NCI-H2081 (cell line): ENCODE measurements around the gene PLXDC2.

ENCODE experiments used
- DNase-seq, 2 experiments: peaks; one replicate each; lab custom pipeline; 2025; lab: John Stamatoyannopoulos, UW

Gene PLXDC2

GRCh38 chr10:19815731-19816410 is 361 bp upstream of the PLXDC2 start:
- peak in 1 of 2 experiments; percentile 11 for DNase-seq

DNA sequence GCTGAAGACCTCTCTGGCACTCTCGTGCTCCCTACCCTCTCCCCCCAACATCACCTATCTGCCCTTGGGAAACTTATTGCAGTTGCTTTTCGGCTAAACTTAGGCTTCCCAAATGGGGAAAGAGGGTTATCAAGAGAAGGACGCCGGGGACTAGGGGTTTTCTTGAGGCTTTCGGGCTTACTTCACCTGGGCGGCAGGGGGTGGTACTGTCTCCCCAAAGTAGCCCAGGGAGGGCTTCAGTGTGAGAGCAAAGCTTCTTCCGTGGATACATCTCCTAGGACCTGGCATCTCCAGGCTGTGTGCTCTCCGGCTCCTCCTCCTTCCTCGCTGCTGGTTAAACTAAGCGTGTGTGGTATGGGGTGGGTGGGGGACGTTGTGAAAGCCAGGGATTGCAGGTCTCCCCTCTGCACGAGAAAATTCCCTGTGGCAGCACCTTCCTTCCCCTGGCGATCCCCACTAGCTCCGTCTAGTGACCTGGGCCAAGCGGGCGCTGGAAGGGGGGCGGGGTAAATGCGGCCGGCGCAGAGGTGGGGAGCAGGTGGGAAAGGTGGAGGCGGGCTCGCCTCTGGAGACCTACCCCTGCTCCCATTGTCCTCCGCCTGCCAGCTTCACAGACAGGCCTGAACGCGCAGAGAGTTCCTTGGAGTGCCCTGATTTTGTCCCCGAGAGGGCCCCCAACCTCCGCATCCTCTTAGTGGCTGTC is 1.1 kb downstream of the PLXDC2 start:
- DNase-seq, result no peak

DNA sequence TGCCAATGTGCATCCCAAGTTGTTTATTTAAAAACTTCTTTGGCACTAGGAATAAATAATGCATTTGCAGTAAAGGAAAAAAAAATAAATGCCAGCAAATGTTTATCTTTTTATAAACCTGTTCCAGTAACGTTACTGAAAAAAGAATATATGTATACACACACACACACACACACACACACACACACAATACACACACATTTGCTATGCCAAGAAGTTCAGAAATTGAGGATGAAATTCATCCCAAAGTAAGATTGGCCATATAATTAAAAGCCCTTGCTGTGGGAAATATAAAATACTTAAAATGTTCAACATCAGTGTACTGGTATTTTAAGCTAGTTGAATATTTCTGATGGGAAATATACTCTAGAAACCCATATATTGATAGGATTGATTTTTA is 2.6 kb downstream of the PLXDC2 start:
- DNase-seq, result no peak

DNA sequence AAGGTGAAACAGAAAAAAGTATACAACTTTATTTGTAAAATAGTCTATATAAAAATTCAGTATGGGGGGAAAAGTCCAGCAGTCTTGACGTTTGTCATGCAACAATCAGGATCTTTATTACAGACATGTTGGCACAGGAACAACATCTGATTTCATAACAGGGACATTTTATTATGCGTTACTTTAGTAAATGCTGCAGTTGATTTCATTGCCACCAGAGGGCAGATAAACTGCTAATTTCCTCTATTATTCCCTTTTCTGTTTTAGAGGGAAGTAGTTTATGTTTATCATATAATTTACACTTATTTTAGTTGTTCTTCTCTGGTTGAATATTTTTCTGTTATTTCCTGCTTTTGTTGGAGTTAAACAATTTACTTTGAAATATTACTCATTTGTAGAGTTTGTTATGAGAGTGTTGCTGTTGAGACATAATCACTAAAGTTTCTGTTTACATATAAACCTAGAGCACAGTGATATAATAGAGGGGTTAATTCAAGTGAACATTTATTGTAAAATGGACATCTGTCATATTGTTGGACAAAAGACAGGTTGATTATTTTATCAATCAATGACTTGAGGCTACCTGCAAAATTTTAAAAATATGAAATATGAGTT is 3.3 kb downstream of the PLXDC2 start:
- DNase-seq, result peak; percentile 12 to 45

- no peak for DNase-seq
Observed at GRCh38 chr10:19824381-19825342, 8.4 kb downstream of the PLXDC2 start.

DNA sequence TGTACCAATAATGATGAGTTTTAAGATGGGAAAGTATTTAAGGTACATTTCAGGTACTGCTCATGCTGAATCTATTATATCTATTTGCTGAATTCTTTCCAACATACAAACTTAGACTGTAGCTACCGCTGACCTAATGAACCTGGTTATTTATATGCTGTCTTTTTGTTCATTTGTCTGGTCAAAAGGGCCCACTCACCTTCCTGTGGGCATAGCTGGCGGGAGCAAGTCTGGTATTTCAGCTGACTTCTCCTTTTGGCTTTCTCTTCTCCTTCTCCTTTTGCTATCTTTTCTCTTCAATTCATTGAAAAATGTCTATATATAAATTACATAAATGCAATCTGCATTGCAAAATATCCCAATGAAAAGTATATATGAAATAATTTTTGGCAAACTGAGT is 9.5 kb downstream of the PLXDC2 start:
- no peak for DNase-seq

DNA sequence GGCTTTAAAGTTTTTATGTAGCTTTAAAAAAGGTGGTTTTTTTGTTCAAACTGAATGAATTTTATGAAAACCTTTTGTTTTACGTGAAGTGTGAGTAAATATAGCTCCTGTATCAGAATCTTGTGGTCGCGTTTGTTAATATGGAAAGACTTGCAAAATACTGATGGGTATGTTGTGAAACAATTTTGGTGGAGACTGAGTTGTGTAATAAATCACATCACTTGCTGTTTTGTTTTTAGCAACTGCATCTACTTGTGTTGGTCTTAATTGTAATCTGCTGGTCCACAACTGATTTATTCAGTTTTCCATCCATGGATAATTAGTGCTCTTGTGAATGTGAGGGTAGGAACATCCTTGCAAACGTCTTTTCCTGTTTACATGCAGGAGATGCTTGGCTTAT is 10.5 kb downstream of the PLXDC2 start:
- no peak for DNase-seq

GRCh38 chr10:19828278-19829049 is 12.2 kb downstream of the PLXDC2 start:
- no peak for DNase-seq

- no peak for DNase-seq
Observed at GRCh38 chr10:19832699-19833098, 16.5 kb downstream of the PLXDC2 start.

DNA sequence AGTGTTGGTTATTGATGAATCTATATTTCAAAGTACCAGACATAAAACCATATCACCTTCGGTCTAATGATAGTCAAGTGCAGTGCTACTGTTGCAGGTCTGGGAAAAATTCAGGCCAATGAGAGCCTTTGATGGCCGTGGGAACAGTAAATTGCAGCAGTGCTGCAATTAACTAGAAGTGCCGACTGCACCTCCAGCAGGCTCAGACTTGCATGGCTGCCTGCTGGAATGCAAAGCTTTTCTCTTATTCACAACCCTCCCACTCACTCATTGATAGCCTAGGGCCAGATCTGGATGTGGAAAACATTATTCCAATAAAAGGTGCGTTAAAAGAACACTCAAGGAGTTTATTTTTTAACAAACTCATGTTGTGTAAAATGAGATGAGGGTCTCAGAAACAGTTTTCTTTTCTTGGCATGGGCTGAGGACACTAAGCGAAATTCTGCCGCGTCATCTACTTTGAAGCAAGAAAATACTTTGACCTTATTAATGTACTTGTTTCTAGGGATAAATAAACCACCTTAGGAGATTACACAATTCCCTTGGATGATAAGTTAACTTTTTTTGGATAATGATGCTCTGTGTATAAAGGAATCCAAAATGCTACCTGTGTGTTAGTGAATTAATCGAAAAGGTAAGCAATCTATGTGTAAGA is 17.1 kb downstream of the PLXDC2 start:
- DNase-seq, result no peak

GRCh38 chr10:19835952-19836351 is 19.7 kb downstream of the PLXDC2 start:
- DNase-seq, result no peak

GRCh38 chr10:19839090-19839489 is 22.9 kb downstream of the PLXDC2 start:
- no peak for DNase-seq

DNA sequence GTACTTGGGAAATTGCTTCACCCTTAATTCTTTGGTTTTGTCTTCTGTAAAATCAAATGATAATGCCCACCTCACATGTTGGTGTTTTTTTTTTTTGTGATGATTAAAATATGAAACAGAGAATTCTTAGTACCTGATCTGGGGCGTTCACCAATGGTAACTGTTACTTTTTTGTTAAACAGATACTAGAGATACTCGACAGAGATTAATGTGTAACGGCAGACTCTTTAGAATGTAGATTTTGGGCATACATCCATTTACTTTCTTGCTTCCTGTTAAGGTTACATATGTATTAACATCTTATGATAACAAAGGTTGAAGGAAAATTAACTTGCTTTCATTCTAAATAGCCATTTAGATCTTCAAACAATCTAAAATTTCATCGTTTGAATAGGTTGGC is 23.3 kb downstream of the PLXDC2 start:
- no peak for DNase-seq

- DNase-seq, result no peak
Observed at GRCh38 chr10:19840776-19841175, 24.5 kb downstream of the PLXDC2 start.

DNA sequence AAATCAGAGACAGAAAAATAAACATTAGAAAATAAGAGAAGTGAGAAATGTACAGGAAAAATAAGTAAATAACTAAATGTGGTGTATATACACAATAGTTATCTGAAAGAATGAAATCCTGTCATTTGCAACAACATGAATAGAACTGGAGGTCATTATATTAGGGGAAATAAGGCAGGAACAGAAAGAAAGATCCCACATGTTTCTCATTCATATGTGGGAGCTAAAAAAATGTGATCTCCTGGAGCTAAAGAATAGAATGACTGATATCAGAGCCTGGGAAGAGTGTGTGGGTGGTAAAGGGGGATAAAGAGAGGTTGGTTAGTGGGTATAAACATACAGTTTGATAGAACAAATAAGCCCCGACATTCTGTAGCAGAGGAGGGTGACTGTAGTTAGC is 27.3 kb downstream of the PLXDC2 start:
- no peak for DNase-seq

DNA sequence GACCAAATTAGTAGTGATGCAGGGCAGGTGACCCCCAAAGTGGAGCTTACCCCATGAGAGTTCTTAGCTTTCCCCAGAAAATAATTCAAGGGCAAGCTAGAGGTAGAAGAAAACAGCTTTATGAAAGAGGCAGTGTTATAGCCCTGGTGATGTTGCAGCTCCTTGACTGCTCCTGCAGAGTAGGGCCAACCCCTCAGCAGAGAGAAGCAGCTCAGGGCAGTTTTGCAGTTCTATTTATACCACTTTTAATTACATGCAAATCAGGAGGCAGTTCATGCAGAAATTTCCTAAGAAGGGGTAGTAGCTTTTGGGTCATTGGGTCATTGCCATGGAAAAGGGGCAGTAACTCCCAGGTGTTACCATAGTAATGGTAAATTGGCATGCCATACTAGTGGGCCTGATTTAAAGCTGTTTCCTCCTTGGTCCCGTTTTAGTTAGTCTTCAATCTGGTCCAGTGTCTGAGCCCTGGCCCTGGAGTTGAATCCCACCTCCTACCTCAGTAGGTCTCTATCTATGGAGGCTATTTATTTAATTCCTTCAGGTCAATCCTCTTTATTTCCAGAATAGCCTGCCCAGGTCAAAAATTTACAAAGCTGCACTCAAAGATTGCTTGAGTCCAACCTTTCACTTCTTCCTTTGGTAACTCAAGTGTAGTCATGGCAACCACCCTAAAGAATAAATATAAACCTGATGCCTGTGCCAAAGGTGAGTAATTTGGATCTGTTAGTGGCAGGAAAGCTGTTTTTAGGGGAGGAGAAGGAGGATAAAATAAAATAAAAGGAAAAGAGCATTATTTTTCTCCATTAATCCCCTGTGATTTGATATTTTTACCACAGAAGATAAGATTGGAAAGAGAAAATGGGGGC is 29.5 kb downstream of the PLXDC2 start:
- DNase-seq, result peak in 1 of 2 experiments; percentile 4

DNA sequence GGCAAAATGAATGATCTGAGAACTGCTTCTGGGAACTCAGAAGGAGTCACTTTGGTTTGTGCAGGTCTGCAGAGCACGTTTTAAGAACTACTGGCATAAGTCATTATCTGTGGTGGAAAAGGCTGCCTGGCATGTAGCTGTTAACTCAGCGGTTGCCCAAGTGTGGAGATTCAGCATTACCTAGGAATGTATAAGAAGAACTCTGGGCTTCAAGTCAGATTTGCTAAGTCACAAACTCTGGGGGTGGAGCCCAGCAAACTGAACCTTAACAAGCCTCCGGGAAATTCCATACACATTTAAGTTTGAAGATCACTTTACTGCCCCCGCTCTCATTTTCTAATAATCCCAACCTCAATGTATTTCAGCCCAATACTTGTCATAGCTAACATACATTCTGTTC is 31.1 kb downstream of the PLXDC2 start:
- no peak for DNase-seq

DNA sequence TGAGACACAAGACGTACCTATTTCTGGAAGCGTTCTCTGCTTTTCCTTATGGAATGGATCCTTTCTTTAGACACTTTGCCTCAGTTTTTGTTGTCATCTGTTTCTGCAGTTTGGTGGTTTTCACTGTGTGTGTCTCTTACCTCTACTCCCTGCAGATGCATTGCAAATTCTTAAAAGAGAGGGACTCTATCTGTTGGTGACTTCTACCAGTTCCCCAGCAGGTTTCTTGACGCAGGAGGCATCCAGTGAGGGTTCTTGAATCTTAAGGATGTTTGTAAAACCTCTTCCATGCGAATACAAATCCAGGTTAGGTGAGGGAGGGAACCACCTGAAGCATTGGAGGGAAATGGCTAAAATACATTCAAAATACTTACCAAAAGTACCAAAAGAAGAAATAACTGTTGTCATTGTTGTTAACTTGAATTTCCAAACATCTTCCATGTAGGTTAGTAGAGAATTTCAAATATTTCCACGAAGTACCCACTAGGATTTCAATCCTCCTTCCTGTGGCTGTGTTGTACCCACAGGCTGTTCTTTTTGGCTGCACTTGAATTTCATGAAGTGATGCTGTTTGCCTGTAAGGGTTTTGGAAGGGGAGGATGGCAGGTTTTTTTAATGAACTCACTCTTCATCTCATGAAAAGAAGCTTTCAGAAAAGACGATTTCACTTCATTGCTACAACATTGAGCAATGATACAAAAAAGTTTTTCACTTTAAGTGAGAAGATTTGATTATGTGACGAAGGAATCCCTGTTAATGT is 32.2 kb downstream of the PLXDC2 start:
- no peak for DNase-seq

- no peak for DNase-seq
Observed at GRCh38 chr10:19853831-19854230, 37.6 kb downstream of the PLXDC2 start.
